NCI-H460 (cell line): ENCODE measurements around the gene CHST11. TPM values are rescaled to one million over a fixed set of nuclear protein-coding genes. Genes with fewer than 3 reads are reported as not detected.
A peak's percentile ranks its signal among the peaks of the same experiment; 100 is the strongest.

ENCODE experiments used
- DNase-seq: peaks from one replicate; pipeline ENCODE4 v3.0.0-alpha.2; 2016; ENCODE audit warnings: low read depth; ENCODE audit errors: extremely low read depth
- total RNA-seq: library from RNA; depleted of rRNA; stranded (reverse); fragments of >200 nt; shearing (Covaris generic); gene quantifications from 2 replicates; pipeline ENCODE4 v1.2.3, GENCODE V29; 2014

CHST11 gene
- total RNA-seq, 1 experiment from 2014 or later, result 2.9 TPM

- DNase-seq, result no peak
Measured at GRCh38 chr12:104427547-104427938, 29.2 kb upstream of the CHST11 start.

GRCh38 chr12:104433061-104433460 lies 23.7 kb upstream of the CHST11 start:
- DNase-seq, result no peak

GRCh38 chr12:104434129-104434528 lies 22.6 kb upstream of the CHST11 start:
- no peak for DNase-seq

GRCh38 chr12:104435175-104435574 lies 21.6 kb upstream of the CHST11 start:
- DNase-seq, result no peak

GRCh38 chr12:104435765-104436164 lies 21.0 kb upstream of the CHST11 start:
- DNase-seq, result no peak

GRCh38 chr12:104436790-104437189 lies 20.0 kb upstream of the CHST11 start:
- DNase-seq, result no peak

- DNase-seq, result no peak
Measured at GRCh38 chr12:104438134-104438533, 18.6 kb upstream of the CHST11 start.

GRCh38 chr12:104439137-104439536 lies 17.6 kb upstream of the CHST11 start:
- no peak for DNase-seq

GRCh38 chr12:104443008-104443407 lies 13.7 kb upstream of the CHST11 start:
- no peak for DNase-seq

- no peak for DNase-seq
Measured at GRCh38 chr12:104446646-104447421, 9.9 kb upstream of the CHST11 start.

GRCh38 chr12:104448031-104448430 lies 8.7 kb upstream of the CHST11 start:
- no peak for DNase-seq

- no peak for DNase-seq
Measured at GRCh38 chr12:104448451-104448850, 8.3 kb upstream of the CHST11 start.

- DNase-seq, result no peak
Measured at GRCh38 chr12:104450700-104451099, 6.0 kb upstream of the CHST11 start.

GRCh38 chr12:104452087-104452486 lies 4.7 kb upstream of the CHST11 start:
- DNase-seq, result no peak

- DNase-seq, result no peak
Measured at GRCh38 chr12:104453133-104453532, 3.6 kb upstream of the CHST11 start.

GRCh38 chr12:104454997-104455396 lies 1.8 kb upstream of the CHST11 start:
- no peak for DNase-seq

GRCh38 chr12:104455578-104456416 lies 951 bp upstream of the CHST11 start:
- DNase-seq, result no peak

GRCh38 chr12:104456950-104457745 lies 400 bp downstream of the CHST11 start:
- DNase-seq, result peak; percentile 54

- DNase-seq, result no peak
Measured at GRCh38 chr12:104457746-104458693, 1.3 kb downstream of the CHST11 start.
